ENCODE results near the gene NECTIN1.

The NECTIN1 gene

GRCh38 chr11:119668676-119669075 lies 60.3 kb downstream of the NECTIN1 start:
- no peak for DNase-seq

- DNase-seq = peak; percentile 69
Observed at GRCh38 chr11:119666463-119667131, 62.4 kb downstream of the NECTIN1 start.

DNA sequence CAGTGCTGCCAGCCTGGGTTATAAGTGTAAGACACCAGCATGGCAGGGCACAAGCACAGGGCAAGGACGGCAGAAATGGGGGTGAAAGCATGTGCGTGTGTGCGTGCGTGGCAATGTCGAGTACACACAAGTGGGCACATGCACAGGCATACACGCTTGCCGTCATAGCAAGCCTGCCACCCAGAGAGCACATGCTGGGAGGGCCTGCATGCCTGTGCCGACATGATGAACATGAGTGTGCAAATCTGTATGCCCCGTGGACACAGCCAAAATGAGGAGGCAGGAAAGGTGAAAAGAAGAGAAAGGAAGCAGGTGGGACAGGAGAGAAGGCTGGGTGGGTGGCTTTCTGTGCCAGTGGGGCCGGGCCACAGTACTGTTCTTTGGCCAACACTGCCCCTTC lies 62.9 kb downstream of the NECTIN1 start:
- no peak for DNase-seq

DNA sequence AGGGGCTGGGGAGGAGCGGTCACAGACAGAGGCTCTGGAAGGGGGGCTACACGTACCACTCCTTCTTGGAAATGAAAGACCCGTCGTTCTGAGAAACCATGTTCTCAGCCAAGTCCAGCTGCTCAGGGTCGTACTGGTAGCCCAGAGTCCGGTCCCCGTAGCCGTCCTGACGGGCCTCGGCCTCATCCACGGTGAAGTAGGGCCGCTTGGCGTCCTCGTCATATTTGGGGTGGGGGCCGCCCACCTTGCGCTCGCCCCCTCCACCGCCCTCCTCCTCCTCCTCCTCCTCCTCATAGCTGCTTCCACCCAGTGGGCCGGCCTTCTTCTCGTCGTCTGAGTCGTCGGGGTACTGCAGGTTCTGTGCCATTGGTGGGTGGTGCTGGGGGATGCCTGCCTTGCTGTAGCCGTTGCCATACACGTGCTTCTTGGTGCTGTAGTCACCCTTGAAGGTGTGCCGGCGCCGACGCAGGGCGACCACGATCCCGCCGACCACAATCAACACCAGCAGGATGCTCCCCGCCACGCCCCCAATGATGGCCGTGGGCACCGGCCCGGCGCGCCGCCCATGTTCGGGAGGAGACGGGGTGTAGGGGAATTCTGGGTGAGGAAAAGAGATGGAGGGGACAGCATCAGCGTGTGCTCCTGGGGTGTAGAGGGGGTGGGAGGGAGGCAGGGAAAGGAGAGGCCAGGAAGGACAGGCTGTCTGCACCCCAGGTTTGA lies 64.1 kb downstream of the NECTIN1 start:
- DNase-seq = no peak

GRCh38 chr11:119664063-119664572 lies 64.9 kb downstream of the NECTIN1 start:
- DNase-seq = no peak

GRCh38 chr11:119663279-119663678 lies 65.7 kb downstream of the NECTIN1 start:
- no peak for DNase-seq

DNA sequence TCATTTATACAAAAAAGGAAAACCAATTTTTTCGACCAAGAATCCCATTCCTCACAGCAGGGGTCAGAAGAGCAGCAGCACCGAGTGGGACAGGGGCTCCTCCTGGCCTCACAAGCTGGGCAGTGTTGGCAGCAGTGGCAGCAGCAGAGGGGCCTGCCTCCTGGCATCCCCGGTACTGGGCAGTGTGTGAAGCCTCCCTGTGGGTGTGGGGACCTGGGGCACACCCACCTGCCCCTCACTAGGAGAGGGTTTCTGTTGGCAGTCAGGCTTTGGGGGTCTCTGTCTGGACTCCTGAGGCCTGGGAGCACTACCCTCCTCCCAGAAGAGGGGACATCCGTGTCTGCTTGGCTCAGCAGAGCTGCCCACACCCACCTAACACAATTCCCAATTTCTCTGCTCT lies 67.8 kb downstream of the NECTIN1 start:
- DNase-seq = no peak

- DNase-seq = no peak
Observed at GRCh38 chr11:119659971-119660723, 68.9 kb downstream of the NECTIN1 start.

DNA sequence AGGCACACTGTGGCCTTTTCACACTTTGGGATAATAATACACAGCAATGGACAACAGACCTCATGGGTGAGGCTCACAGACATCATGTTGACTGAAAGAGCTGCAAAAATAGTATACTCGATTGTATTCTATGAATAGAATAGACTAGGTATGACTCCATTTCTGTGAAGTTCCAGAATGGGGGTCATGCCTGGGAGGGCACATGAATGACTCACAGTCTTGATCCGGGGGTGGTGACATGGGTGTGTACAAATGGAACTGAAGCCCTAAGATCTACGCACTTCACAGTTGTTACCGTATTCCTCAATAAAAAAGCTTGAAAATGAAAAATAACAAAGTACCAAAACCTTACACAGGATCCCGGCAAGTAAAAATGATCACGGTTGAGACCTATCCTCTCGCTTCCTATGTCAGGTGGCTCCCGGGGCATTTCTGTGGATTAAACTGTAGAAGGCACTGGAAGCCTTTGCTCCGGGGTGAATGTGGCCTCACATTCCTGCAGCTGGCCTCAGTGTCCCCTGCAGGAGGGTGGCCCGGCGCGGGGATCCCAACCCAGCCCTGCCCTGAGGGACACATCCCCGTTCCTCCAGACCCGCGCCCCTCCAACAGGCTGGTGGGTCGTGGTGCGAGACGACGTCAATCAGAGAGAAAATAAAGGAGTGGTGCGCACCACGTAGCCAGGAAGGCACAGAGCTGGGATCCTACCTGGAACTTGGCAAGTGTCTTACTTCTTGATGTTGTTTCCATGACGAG lies 75.9 kb downstream of the NECTIN1 start:
- DNase-seq = no peak

DNA sequence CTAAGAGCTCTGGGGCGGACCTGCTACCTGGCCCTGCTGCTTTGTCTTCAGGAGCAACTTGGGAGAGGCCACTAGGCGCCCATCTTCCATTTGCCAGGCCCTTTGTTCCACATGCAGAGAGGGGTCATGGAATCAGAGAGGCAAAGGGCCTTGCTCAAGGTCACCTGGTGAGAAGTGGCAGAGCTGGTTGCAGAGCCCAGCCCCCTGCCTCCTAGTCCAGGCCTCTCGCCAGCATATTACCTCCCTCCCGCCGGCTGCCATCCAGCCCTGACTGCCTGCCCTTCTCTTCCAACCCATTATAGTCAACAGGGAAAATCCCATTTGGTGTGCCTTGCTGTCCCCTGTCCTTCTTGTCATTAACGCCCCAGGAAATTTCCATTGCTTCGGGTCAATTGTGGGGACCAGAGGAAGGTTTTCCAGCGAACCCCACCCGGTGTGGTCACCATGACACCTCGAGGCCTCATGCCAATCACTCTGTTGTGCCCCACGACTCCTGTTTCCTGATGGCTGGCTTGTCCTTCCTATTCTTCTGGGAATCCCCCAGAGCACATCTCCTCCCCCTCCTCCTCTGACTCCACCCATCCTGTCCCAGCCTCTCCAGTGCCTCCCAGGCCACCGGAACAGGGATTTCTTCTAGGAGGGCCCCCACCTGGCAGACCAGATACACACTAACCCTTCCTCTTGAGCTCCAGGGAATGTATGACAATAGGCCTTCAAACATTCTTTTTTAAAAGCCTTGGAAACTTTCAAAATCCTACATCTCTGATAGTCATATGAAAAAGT lies 77.0 kb downstream of the NECTIN1 start:
- DNase-seq = no peak

DNA sequence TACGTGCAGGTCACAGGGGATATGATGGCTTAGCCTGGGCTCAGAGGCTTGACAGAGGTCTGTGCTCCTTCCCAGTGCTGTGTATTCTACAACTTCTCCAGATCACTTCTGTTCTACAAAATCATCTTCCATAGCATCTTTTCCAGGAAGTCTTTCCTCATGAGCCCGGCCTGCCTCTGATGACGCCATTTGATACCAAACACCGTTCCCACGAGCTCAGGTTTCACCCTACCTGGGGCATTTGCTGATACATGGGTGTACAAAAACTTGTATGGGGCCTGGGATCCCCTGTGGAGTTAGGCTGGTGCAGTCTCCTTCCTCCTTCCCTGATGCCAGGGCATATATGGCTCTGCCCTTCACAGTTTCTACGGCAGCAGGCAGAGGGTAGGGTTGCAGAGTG lies 78.7 kb downstream of the NECTIN1 start:
- DNase-seq = no peak

- no peak for DNase-seq
Observed at GRCh38 chr11:119647254-119647653, 81.7 kb downstream of the NECTIN1 start.

- DNase-seq = no peak
Observed at GRCh38 chr11:119645018-119645417, 84.0 kb downstream of the NECTIN1 start.

GRCh38 chr11:119644502-119644901 lies 84.5 kb downstream of the NECTIN1 start:
- no peak for DNase-seq

GRCh38 chr11:119643876-119644225 lies 85.1 kb downstream of the NECTIN1 start:
- no peak for DNase-seq

DNA sequence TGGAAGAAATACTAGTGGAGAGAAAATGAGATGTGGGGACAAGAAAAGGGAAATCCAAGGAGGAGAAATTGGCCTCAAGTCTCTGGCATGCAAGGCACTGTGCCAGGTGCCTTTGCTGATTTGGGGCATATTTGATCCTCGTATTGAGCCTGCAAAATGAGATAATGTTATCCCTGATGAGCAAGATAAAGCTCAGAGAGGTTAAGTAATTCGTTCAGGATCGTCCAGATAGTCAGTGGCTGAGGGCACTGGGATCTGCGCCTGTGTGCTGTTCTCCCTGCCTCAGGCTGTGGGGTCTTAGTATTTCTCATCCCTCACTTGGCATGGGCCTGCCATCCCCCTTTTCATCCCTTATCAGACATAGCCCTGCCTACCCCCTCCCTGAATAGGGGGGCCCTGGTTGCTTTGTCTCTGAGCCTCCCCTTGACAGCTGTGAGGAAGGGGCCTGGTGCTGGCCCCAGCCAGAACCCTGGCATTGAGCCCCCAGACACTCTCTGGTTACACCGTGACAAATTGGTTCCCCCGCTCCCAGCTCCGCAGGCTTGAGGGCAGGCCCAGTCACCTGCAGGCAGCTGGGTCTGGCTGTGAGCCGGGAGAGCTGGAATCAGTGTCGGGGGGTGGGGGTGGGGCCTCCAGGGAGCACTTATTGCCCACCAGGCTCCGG lies 85.7 kb downstream of the NECTIN1 start:
- no peak for DNase-seq

DNA sequence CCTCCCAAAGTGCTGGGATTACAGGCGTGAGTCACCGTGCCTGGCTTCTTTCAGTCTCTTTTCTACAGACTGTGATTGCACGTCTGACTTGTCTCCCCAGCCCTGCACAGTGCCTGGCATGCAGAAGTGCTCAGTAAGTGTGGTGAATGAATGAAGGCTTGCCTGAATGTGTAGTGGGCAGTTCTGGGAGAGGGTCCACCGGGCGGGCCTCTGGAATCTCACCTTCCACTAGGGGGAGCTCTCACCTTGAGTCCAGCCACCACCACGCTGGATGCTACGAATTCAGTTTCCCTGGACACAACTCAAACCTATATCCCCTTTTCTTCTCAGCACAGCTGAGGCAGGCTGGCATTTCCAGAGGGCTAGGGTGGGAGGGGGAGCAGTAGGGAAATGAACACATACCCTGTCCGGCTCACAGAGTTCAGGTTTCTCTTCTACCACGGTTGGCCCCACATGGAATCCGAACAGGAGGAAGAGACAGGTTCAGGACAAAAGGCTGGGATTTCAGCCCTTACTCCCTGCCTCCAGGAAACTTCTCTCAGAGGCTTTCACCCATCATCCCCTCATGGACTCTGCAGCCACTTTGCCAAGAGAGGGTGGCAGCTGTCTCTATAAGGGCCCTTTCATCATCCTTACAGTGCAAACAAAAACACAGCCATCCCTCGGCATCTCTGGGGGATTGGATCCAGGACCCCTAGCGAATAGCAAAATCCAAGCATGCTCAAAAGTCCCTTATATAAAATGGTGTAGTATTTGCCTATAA lies 86.8 kb downstream of the NECTIN1 start:
- DNase-seq = peak; percentile 41

DNA sequence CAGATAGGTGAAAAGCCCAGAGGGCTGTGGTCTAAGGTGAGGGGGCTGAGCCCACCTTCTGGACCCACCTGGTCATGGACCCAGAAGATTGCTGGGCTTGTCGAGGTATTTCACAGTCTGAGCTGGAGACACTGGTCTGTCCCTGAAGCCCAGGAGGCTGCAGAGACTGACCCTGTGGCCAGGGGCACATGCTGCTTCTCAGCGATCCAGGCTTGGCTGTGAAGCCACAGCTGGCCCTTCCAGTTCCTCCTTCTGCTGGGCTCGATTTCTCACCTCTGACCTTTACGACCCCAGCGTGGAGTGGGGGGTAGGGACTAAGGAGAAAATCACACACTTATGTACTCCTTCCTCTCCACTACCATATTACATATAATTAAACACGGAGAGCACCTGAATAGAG lies 88.5 kb downstream of the NECTIN1 start:
- DNase-seq = no peak

DNA sequence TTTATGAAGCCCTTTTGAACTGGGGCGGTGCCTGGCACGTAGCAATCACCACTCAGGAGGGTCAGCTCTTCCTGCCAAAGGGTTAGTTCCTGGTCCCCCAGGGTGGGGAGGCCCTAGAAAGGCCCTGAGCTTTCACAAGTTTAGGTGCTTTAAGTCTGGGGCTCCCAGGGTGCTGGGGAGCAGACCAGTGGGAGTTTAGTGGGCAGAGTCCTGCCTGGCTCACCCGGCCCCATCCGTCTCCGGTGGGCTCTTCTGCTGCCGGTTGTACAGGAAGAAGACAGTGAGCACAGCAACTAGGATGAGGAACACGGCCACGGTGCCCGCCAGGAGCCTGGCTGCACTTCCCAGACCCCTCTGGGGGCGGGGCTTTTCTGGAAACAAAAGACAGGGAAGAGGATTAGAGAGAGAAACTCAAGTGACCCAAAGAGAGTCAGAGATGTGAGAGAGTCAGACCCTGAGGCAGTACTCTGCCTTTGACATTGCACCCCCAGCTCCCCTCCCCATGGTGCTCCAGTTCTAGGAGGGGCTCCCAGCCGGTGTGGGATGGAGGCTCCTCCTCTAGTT lies 89.3 kb downstream of the NECTIN1 start:
- no peak for DNase-seq

DNA sequence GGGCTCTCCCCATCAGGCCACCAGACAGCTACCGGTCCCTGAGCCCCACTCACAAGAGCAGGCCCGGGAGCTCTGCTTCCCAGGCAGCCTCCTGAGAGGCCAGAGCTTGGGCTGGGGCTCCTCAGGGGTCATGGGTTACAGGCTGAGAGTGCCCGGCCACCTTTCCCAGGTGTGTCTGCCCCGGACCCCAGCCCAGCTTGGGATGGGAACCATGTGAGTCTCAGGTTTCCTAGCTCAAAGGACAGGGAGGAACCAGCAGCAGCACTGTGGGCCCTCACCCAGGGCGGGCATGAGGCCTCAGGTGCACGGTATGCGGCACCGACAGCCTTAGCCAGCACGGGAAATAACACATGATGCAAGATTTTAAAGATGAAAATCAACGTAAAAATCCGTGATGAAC lies 90.1 kb downstream of the NECTIN1 start:
- no peak for DNase-seq

- DNase-seq = no peak
Observed at GRCh38 chr11:119637481-119637880, 91.5 kb downstream of the NECTIN1 start.
